Breast epithelium (tissue), 3 donors: ENCODE measurements around the gene MYH10.

Experiments
- CTCF ChIP-seq, 3 donors: fragments of 450-650 bp; IDR thresholded peaks; one replicate each; pipeline ENCODE4 v1.5.1; 2016 to 2017; ENCODE audit warnings: antibody characterized with exemption in 3 of 3, mild to moderate bottlenecking in 3 of 3, moderate library complexity in 3 of 3
- POLR2A ChIP-seq: fragments of 450-650 bp; IDR thresholded peaks from one replicate; pipeline ENCODE4 v1.6.1; 2016; ENCODE audit warnings: antibody characterized with exemption, mild to moderate bottlenecking, moderate library complexity

- TF ChIP-seq POLR2A (no peak), CTCF (IDR thresholded peaks at IDR 0.05) (no peak)
Measured at GRCh38 chr17:8558144-8558543, 72.4 kb downstream of the MYH10 start.
